K562 (cell line): ENCODE measurements around the gene RELCH. TPM values are rescaled to one million over a fixed set of nuclear protein-coding genes. Genes with fewer than 3 reads are reported as not detected.

Experiments
- BDP1 ChIP-seq: IDR thresholded peaks from 3 replicates; pipeline ENCODE4 v1.6.1; 2011; ENCODE audit not compliant: insufficient read length, insufficient read depth
- BRF2 ChIP-seq: IDR thresholded peaks from 3 replicates; pipeline ENCODE4 v1.6.1; 2011; ENCODE audit warnings: borderline replicate concordance, mild to moderate bottlenecking; ENCODE audit not compliant: insufficient read length, insufficient read depth
- CHAMP1 ChIP-seq: fragments of 450-650 bp; IDR thresholded peaks from 2 replicates; pipeline ENCODE4 v1.6.1; 2016; ENCODE audit warnings: mild to moderate bottlenecking
- GATAD2B ChIP-seq: fragments of 450-650 bp; IDR thresholded peaks from 2 replicates; pipeline ENCODE4 v1.6.1; 2017; ENCODE audit warnings: mild to moderate bottlenecking, borderline replicate concordance
- HDAC2 ChIP-seq: fragments of 450-650 bp; IDR thresholded peaks from 2 replicates; pipeline ENCODE4 v1.6.1; 2016; ENCODE audit warnings: mild to moderate bottlenecking
- ID3 ChIP-seq, 2 experiments: fragments of 250-450 bp in 1 of 2; fragments of 450-650 bp in 1 of 2; sonication (Bioruptor Pico) in 1 of 2; IDR thresholded peaks; 2 replicates each; pipeline versions ENCODE4 v1.6.1 to v1.8.0; 2016 to 2021; ENCODE audit warnings: mild to moderate bottlenecking in 2 of 2, moderate library complexity in 2 of 2, missing compliant biosample characterization in 1 of 2, missing genetic modification characterization in 1 of 2
- SMC3 ChIP-seq: conservative IDR thresholded peaks from 2 replicates; pipeline ENCODE4 v1.6.1; 2011; ENCODE audit warnings: low read depth, low read length, improper control_type of control experiment; ENCODE audit not compliant: insufficient read depth
- TSC22D4 ChIP-seq: fragments of 450-650 bp; IDR thresholded peaks from 2 replicates; pipeline ENCODE4 v1.6.1; 2016; ENCODE audit warnings: missing genetic modification characterization, missing biosample characterization, control low read depth
- polyA plus RNA-seq, 8 experiments: library from polyadenylated mRNA; depleted of rRNA in 4 of 8; stranded (reverse) in 5 of 8; unstranded in 3 of 8; fragments of >200 nt; fragmentation: Nextera tagmentation in 2 of 8; fragmentation: Illumina TruSeq in 1 of 8; extraction: Ambion mirVana in 2 of 8; extraction: Trizol in 1 of 8; gene quantifications; 2 replicates each; pipeline versions ENCODE4 v1.2.1 to v1.2.3, GENCODE V29; 2011 to 2014; ENCODE audit warnings: inconsistent platforms in 1 of 8, missing spikeins in 1 of 8
- total RNA-seq, 7 experiments: library from RNA; depleted of rRNA in 6 of 7; stranded (reverse); fragments of >200 nt in 6 of 7; fragmentation: Illumina TruSeq in 2 of 7; extraction: Trizol in 2 of 7; gene quantifications; 2 replicates each; pipeline versions ENCODE4 v1.2.1 to v1.2.3, GENCODE V29; 2011 to 2021; ENCODE audit warnings: low replicate concordance in 1 of 7
- TF ChIP-seq, protein P1 (sequence below): sonication (generic); formaldehyde crosslinking; IDR thresholded peaks from 2 replicates; pipeline ENCODE4 v1.8.1; 2022; ENCODE audit warnings: missing genetic modification reagents

RELCH gene
- total and polyA plus RNA-seq, 9 of the 15 experiments (the other 6 are each of a cell fraction or from before 2014, with no cell fraction given): 1.4 to 13.6 (median 7.6) TPM

GRCh38 chr18:62280058-62280457 lies 93.0 kb downstream of the RELCH start (continued):
- TF ChIP-seq CHAMP1 (no peak), BRF2 (no peak), TSC22D4 (tag) (no peak), ID3 (CRISPR knock-in tag; IDR thresholded peaks at IDR 0.05) (no peak), ID3 (tag; IDR thresholded peaks at IDR 0.05) (no peak), BDP1 (no peak), GATAD2B (no peak), SMC3 (no peak), HDAC2 (no peak)
- TF ChIP-seq, protein P1, sequence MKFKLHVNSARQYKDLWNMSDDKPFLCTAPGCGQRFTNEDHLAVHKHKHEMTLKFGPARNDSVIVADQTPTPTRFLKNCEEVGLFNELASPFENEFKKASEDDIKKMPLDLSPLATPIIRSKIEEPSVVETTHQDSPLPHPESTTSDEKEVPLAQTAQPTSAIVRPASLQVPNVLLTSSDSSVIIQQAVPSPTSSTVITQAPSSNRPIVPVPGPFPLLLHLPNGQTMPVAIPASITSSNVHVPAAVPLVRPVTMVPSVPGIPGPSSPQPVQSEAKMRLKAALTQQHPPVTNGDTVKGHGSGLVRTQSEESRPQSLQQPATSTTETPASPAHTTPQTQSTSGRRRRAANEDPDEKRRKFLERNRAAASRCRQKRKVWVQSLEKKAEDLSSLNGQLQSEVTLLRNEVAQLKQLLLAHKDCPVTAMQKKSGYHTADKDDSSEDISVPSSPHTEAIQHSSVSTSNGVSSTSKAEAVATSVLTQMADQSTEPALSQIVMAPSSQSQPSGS: no peak
